Amniotic epithelial cell (primary cell): ENCODE data around the gene GAK.

Source experiments
- DNase-seq: peaks from one replicate; pipeline ENCODE4 v3.0.0-alpha.2; 2010; ENCODE audit warnings: low read depth

Gene GAK

DNA sequence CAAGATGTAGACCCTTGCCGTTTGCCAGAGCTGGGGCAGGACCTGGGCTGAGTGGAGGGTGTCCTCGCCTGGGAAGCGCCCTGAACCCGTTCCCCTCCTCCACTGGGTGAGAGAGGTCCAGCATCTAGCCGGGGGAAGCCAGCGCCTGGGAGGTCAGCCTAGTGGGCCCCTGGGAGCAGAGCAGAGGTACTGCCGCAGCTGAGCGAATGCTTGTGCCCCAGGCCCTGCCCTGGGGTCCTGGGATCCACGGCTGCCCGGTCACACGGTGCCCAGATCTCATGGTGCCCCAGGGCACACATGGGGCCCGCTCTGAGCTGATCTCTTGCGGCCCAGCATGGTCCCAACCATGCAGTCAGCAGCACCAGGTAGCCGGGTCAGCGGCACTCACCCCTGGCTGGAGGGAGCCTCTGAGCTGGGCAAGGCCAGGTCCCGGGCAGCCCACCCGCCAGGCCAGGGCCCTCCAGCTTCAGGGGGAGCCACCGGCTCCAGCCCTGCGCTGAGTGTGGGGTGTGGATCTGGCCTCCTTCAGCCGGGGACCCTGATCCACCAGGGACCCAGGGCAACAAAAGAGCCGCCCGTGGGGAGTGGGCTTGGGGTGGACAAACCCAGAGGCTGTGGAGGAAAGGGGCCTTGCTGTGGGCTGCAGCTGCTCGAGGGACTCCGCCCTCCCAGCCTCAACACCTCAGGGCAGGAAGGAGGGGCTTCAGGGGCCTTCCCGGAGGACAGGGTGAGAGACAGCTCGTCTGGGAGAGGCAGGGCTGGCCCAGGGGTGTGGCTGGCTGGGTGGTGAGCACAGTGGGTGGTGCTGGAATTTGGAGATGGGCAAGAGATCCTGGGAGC is 102.1 kb downstream of the GAK start:
- no peak for DNase-seq

DNA sequence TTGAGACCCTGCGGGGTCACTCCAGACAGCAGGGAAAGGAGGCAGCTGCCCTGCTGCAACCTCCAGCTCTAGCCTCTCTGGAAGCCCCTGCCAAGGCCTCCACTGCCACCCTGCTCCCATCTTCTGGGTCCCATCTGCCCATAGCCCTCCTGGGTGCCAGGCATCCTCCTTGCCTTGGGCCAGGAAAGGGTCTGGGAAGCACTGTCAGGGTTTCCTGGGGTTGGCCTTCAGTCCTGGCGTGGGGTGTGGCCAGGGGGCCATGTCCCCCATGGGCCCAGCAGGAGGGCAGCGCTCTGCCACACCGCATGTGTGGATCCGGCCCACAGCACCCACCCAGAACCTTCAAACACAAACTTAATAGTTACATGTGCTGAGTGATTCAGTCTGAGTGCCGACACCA is 102.8 kb downstream of the GAK start:
- DNase-seq: no peak

DNA sequence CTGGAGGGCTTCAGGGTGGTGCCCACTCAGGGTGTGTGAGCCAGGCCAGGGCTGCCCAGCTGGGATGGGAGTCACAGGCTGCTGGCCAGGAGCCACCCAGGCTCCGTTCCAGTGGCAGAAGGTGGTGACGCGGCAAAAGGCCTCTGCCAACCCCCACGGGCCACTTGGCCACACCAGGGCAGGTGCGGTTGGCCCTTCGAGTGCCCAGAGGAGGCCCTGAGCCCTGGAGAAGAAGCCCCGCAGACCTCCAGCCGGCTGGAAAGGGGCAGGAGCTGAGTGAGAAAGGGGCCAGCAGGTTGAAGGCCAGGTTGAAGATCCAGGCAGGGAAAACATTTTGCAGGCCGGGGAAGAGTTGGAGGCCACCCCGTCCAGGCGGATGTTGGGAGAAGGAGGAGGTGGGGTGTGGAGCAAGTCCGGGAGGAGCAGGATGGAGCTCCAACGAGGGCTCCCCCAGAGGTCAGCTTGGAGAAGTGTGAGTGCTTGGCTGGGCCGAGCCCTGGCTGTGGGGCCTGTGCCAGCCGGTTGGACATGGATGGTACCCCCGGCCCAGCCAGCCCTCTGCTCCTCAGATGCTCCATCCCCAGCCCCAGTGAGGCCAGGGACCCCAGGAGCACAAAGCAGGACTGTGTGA is 103.4 kb downstream of the GAK start:
- DNase-seq: peak; percentile 21

DNA sequence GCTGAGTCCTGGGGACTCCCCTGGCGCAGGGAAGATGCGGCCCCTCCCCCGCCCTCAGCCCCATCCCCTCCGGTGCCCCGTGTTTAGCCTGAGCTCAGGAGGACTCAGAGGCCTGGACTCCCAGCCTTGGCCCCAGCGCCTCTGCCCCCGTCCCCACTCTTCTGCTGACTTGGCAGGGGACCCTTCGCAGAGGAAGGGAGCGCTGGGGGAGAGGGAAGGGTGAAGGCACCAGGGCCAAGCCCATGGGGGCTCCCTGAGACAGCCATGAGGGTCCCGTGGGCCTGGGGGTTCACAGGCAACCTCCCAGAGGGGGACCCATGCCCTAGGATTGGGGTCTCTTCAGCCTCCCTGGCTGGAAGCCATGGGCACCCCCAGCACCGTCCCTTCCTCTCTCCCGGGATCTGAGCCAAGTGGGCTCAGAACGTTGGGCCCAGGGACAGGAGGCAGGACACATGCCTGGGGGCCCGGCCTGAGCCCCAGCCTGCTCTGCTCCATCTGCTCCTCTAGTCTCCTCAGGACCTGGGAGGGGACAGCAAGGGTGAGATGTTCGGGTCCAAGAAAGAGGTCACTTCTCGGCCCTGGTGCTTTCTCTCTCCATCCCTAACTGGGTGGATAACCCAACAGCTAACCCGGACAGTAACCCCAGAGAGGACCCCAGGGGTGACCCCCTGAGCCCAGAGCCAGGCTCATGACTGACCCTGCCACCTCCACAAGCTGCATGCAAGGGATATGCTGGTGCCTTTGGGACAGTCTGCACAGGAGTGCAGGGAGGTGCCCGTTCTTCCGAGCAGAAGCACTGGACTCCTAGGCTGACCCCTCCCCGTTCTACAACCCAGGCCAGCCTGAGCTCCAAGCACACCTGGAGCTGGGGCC is 104.7 kb downstream of the GAK start:
- DNase-seq: no peak

DNA sequence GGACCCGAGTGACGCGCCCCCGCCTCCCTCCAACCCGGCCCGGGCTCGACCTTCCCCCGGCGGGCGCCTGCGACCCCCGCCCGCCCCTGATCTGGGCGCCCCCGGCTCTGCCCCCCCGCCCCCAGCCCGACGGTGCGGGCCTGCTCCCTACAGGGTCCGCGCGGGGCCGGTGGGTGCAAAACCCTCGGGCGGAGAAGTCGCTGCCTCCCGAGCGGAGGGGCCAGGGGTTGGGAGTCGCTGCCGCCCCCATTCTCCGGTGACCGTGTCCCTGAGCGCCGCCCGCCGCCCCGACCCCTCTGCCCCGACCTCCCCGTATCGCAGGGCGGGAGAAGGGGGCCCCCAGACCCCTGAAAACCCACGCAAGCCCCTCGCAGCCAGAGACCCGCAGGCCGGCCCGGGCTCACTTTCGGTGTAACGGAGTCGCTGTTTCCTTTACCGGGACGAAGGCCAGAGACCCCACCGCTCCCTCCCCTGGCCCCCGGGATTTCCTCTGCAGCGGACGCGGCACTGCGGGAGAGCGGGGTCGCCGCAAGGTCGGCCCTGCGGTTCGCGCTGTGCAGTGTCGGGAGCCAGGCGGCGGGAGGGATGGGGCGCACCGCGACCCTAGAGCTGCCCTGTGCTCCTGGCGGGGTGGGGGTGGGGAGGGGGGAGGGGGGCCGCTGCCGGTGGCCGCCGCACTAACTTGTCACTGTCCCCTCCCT is 105.5 kb downstream of the GAK start:
- DNase-seq: no peak

DNA sequence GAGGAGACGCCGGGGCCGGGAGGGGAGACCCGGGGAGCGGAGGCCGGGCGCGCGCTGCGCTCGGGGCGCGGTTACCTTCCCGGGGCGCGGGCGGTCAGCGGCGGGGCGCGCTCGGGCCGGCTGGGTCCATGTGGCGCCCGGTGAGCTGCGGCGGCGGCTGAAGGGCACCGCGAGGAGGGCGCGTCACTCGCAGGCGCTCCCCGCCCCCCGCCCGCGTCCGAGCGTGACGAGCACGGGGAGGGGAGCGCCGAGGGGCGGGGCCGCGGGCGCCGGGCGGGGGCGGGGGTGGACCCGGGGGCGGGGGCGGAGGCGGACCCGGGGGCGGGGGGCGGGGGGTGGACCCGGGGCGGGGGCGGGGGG is 106.2 kb downstream of the GAK start, which contains the start of gene CPLX1:
TSS of gene CPLX1 (minus strand) at position 159 of the 360 bp plus-strand sequence. CDS start 1,607 bp downstream, outside the sequence.
- no peak for DNase-seq

DNA sequence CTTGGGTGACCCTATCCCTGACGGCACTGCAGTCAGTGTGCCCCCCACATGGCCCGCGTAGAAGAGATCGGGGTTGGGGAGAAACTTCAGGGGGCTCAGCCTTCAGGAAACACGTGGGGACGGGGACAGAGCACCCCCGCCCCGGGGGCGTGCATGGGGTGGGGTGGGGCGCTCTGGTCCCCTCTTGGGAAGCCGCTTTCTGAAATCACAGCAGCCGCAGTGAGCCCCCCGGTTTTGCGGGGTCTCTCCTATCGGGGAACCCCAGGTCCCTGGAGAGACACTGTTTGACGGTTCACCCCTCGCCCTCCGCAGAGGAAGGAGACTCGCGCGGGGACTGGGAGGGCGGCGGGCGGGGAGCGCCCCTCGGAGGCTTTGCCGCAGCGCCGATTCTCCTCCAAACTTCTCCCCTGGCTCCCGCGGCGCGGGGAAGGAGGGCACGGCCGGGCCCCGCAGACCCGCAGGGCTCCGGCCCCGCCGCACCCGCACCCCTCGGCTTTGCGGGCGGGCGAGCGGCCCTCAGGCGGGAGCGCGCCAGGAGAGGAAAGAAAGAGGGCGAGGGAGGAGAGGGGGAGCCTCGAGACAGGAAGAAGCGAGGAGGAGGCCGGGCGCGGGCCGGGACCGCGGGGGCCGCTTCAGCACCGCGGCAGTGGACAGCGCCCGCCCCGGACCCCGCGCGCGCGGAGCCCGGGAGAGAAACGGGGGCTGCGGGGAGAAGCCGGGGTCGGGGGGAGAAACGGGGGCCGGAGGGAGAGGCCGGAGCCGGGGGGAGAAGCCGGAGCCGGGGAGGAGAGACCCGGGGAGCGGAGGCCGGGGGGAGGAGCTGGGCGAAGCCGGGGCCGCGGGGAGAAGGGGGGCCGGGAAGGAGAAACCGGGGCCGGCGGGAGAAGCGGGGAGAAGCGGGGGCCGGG is 106.8 kb downstream of the GAK start:
- DNase-seq: peak; percentile 7

DNA sequence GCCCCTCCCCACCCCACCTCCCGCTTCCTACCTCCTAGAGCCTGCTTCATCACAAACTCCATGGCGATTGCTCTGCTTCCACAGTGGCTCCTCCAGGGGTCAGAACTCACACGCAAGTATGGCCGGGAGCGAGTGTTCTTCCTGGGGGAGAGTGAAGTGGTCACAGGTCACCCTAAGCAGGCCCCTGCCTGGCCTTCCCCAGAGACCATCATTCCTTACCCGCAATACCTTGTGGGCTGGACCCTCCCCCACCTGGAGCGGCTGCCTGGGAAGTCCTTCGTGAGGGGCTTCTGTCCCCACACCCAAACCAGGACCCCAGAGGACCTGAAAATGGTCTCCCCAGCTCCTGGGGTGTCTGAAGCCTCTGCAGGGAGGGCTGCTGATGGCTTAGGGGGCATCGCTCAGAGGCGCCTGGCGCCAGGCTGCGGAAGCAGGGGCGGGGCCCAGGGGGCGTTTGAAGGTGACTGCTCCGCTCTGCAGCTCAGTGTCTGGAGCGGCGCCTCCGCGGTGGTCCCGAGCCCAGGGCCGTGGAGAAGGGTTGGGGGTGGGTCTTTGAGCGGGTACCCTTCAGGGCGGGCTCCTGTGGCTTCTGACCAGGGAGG is 107.6 kb downstream of the GAK start:
- no peak for DNase-seq

DNA sequence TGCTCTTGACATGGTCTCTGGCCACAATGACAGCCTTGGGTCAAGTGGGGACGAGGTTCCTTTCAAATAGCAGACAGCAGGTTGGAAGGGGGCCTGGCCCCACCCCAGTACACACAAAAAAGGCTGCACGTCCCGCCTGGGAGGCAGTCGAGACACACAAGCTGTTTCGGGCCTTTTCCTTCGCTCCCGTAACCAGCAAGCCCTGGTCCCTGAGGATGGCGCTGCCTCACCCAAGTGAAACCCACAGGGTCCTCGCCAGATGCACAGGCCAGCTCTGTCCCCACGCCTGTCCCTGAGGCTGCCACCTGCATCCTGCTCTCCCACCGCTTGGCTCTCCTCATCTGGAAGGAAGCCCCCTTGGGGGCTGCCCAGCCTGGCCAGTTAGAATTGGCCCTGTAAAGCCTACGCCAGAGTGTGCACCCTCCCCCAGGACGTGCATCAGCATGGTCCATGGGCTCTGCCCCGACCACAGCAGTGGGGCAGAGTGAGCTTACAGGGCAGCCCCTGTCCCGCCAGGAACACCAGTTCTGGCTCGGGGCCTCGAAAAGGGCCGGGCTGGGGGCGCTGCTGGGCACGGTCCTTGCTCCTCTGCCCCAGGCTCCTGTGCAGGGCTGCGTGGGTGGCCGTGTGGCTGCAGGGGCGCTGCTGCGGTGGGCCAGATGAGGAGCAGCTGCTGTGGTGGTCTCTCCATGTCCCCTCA is 108.2 kb downstream of the GAK start:
- no peak for DNase-seq

DNA sequence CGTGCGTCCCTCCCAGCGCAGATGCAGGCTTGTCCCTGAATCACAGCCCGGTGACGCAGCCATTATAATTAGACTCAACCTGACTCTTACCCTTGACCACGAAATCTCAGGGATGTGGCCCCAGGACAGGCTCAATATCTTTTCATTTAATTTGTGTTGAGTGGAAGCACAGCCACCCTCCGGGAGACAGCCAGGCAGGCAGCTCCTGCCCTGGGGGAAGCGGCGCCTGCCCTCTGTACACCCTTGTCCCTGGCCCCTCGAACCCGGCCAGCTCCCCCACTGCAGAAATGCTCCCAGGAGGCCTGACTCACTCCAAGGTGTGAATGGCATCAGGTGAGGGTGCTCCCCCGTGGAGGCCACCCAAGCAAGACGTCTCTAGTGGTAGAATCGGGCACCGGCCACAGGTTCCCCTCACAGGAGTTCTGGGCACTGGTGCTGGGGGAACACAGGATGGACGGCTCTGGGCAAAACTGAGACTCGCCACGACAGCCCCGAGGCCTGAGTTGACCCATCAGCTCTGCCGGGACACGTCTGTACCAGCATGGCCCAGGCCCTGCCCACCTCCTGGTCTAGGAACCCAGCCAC is 108.8 kb downstream of the GAK start:
- no peak for DNase-seq

DNA sequence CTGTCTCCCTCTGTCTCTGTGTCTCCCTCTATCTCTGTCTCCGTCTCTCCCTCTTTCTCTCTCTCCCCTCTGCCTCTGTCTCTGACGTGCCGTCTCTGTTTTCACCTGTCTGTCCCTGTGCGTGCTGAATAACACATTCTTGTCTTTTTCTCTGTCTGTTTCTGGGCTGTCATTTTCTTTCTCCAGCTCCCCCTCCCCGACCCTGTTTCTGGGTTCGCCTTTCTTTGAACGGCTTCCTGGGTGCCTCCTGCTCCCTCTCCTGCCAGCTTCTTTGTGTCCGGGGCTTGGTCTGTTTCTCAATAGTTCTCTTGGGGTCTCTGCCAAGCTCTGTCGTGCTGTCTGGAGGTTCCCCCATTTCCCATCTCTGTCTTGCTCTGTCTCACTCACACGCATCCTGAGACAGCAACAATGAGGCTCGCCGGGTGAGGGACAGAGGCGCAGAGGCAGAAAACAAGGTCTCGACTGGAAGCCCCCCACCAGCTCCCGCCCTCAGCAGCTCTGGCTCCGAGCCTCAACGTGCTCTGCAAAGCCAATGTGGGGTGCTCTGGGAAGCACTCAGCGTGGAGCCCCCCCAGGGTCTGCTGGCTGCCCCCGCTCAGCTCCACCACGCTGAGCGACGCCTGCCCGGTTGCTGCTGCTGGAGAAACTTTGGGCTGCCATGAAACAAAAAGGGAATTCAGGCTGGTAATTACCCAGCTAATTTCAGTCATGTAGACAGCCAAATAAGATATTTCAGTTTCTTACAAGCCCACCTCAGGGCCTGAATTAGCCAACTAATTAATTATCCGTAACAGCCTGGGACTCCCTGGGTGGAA is 109.5 kb downstream of the GAK start:
- DNase-seq: no peak

DNA sequence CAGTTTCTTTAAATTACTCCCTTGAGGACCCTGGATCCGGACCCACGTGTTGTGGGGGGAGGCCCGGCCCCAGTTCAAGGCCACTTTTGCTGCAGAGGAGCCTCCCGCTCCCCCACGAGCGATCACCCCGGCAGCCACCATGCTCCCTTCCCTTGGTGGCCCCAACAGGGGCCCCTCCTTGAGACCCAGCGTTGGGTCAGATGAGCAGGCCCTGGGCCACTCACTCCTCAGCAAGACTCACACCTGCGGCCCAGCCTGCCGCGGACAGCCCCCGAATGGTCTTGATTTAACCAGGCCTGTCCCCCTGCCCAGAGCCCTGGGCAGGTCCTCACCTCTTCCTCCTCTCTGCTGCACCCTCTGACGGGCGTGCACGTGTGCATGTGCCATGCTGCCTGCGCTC is 110.5 kb downstream of the GAK start:
- no peak for DNase-seq

DNA sequence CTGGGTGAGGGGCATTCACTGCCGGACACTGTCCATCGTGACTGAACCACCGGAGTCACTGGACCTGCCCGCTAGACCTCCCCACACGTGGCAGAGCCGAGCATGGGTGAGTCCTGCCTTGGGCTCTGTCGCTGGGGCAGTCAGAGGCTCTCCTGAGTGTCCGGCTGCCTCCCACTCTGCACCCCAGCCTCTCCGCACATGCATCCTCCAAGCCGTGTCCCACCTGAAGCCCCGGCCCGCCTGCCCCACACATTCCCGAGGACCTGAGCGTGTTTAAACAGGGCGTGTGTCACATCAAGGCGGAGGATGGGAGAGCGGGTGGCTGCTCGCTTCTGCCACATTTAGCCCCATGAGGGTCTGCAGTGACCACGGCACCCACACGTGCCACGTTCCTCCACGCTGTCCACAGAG is 110.9 kb downstream of the GAK start:
- no peak for DNase-seq

DNA sequence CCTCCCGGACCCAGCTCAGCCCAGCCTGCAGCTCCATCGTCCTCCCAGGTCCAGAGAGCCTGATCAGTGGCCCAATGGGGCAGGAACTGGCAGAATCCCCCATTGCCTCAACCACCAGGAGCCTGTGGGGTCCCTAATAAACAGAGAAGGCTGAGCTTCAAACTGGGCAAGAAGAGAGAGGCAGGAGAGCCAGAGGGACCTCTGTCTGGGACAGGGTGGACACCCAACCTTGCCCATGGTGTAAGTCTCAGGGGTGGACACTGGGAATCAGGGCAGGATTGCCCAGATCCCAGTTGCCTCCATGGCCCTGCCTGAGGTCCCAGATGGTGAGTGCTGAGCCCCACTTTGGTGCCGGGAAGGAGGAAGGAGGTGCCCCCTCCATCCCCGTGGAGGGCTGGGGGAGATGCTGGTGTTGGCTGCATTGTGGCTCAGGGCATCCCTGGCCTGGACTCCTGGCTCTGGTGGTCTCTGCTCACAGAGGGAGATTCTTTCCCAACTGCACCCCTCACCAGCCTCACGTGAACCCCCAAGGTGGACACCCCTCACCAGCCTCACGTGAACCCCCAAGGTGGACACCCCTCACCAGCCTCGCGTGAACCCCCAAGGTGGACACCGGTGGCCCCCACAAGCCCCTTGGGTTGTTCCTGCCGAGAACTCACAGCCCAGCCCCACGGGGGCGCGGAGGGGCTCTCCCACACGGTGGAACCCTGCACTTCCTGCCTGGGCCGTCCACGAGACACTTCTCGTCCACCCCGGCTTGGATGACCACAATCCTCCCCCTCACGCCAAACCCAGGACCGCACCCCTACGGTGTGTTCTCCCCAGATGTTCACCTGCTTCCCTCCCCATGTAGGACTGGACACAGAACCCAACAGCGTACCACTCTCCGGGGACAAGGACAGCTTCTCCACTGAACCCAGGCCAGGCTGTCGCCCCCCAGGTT is 111.6 kb downstream of the GAK start:
- DNase-seq: no peak

DNA sequence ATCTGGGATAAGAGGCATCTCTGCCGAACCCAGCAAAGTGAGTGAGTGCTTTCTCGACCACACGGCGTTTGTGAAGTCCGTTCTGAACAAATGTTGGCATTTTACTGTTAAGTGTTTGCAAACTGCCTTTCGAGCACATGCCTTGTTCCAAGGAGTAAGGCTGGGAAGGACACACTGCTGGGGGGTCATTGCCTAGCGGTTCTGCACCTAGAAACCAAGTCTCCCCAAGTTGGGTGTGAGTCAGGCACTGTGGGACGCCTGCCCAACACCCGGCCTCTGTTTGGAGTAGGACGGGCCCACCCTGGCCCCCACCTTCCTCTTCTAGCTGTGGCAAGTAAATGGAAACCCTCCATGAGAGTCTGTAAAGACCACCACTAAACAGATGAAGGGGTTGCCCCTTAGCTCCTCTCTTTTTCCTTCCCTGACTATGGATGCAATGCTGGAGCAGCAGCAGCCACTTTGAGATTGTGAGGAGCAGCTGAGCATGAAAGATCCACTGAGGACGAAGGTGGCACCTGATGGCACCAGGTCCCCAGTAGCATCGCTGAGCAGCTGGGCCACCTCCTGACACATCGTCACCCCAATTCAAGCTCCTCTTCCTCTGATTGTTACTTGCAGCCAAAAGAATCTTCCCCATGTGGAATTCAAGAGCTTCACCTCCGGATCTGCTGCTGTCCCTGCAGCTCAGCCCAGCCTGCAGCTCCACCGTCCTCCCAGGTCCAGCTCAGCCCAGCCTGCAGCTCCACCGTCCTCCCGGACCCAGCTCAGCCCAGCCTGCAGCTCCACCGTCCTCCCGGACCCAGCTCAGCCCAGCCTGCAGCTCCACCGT is 112.5 kb downstream of the GAK start:
- no peak for DNase-seq

DNA sequence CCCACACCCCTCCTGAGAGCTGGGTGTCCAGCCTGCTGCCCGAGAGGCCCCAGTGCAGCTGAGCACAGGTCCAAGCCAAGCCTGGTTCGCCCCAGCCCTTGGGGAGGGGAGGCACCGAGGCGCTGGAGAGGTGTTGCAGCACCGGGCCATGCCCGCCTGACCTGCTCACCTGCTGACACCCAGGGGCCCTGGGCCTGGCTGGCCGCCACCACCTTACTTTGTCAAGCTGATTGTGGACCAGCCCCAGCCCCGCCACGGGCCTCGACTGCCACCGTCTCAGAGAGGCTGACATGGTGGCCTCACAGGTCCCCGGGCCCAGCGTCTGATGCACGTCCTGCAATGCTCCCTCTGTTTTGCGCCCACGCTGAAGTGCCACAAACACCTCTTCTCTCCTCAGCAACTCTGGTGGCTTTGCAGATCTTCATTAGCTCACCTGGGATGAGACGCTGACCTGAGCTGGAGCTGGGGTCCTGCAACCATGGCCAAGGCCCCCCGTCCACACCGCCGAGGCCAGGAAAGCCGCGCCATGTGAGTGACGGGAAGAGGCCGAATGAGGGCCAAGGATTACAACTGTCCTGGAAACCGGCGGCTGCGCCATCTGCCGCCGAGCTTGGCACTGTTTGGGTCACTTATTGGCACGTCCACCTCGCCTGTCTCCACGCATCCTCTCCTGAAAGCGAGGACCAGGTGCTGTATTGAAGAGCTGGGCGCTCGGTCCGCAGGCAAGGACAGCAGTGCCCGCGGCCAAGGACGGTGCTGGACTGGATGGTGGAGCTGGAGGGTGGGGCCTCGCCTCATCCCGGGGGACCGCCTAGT is 113.8 kb downstream of the GAK start:
- DNase-seq: no peak
